Mesothelial cell of epicardium (in vitro differentiated cells): ENCODE results near the gene PRAC2. TPM values are rescaled to one million over a fixed set of nuclear protein-coding genes. Genes with fewer than 3 reads are reported as not detected.
A peak's percentile ranks its signal among the peaks of the same experiment; 100 is the strongest.

ENCODE experiments used
- DNase-seq, 2 experiments: peaks; one replicate each; pipeline ENCODE4 v3.0.0; 2021; ENCODE audit warnings: low spot score in 2 of 2; ENCODE audit not compliant: unreplicated experiment in 2 of 2
- H3K27ac Mint-ChIP-seq: 2 replicates; pipeline ENCODE4 v1.8.0; 2021; ENCODE audit warnings: mixed read lengths
- H3K27me3 Mint-ChIP-seq: 2 replicates; pipeline ENCODE4 v1.8.0; 2021; ENCODE audit warnings: low read depth, mixed read lengths
- H3K36me3 Mint-ChIP-seq: 2 replicates; pipeline ENCODE4 v1.8.0; 2021; ENCODE audit warnings: mixed read lengths
- H3K4me1 Mint-ChIP-seq: 2 replicates; pipeline ENCODE4 v1.8.0; 2021; ENCODE audit warnings: mixed read lengths
- H3K4me3 Mint-ChIP-seq: 2 replicates; pipeline ENCODE4 v1.8.0; 2021; ENCODE audit warnings: mild to moderate bottlenecking, moderate library complexity, mixed read lengths
- H3K9me3 Mint-ChIP-seq: 2 replicates; pipeline ENCODE4 v1.8.0; 2021; ENCODE audit warnings: mixed read lengths
- CTCF ChIP-seq: fragments of 200-600 bp; sonication (generic); IDR thresholded peaks from one replicate; pipeline ENCODE4 v1.5.0; 2021; ENCODE audit warnings: antibody characterized with exemption; ENCODE audit not compliant: unreplicated experiment
- total RNA-seq: library from RNA; stranded (reverse); gene quantifications from 3 replicates; pipeline ENCODE4 v1.2.1, GENCODE V29; 2021

The PRAC2 gene
- total RNA-seq, 1 donor from 2014 or later, result 8.5 TPM

- no peaks in the 10 kb centered on the region for H3K36me3 Mint-ChIP-seq
- peaks cover 99% of the 10 kb centered on the region for H3K27me3 Mint-ChIP-seq
- H3K4me3 Mint-ChIP-seq, result peak overlapping the region; percentile 79
- H3K27ac Mint-ChIP-seq, result peak overlapping the region; percentile 13
- TF ChIP-seq CTCF, result no peak
- no peak for DNase-seq
- no peaks in the 10 kb centered on the region for H3K9me3 Mint-ChIP-seq
- peaks cover 53% of the 10 kb centered on the region for H3K4me1 Mint-ChIP-seq
These were observed 3.9 kb downstream of the PRAC2 start for GRCh38 chr17:48726916-48727286.

GRCh38 chr17:48727415-48728175 is 4.6 kb downstream of the PRAC2 start:
- Mint-ChIP-seq H3K27me3 (peaks cover 99% of the 10 kb centered on the region), H3K9me3 (no peaks in the 10 kb centered on the region), H3K27ac (peak overlapping the region; percentile 100), H3K36me3 (no peaks in the 10 kb centered on the region), H3K4me1 (peaks cover 55% of the 10 kb centered on the region), H3K4me3 (peak overlapping the region; percentile 79)
- DNase-seq, result no peak
- no peak for TF ChIP-seq CTCF

GRCh38 chr17:48728232-48729231 is 5.5 kb downstream of the PRAC2 start, which contains the start of gene HOXB13:
Gene HOXB13 (minus strand): TSS chr17:48728750. CDS start chr17:48728593, 157 bp downstream.
- peak; percentile 77 to 84 for DNase-seq
- H3K9me3 Mint-ChIP-seq, result no peaks in the 10 kb centered on the region

GRCh38 chr17:48729335-48730239 is 6.6 kb downstream of the PRAC2 start:
- no peaks in the 10 kb centered on the region for H3K36me3 Mint-ChIP-seq
- peak overlapping the region; percentile 79 for H3K4me3 Mint-ChIP-seq
- H3K4me1 Mint-ChIP-seq, result peaks cover 59% of the 10 kb centered on the region
- peaks cover 99% of the 10 kb centered on the region for H3K27me3 Mint-ChIP-seq
- H3K27ac Mint-ChIP-seq, result peak overlapping the region; percentile 100
- peak in 1 of 2 experiments; percentile 52 for DNase-seq
- no peak for TF ChIP-seq CTCF
- H3K9me3 Mint-ChIP-seq, result no peaks in the 10 kb centered on the region

More at GRCh38 chr17:48728232-48729231, 5.5 kb downstream of the PRAC2 start, which contains the start of gene HOXB13:
- Mint-ChIP-seq H3K4me3 (peak within 1 kb of the TSS; percentile 79), H3K4me1 (peaks cover 59% of the 10 kb centered on the region), H3K27ac (peak within 1 kb of the TSS; percentile 100), H3K27me3 (peaks cover 99% of the 10 kb centered on the region), H3K36me3 (no peaks in the 10 kb centered on the region)
- no peak for TF ChIP-seq CTCF

GRCh38 chr17:48730240-48730550 is 7.2 kb downstream of the PRAC2 start:
- Mint-ChIP-seq H3K36me3 (no peaks in the 10 kb centered on the region), H3K27me3 (peaks cover 99% of the 10 kb centered on the region), H3K9me3 (no peaks in the 10 kb centered on the region), H3K27ac (peak overlapping the region; percentile 100), H3K4me3 (no peak overlapping the region), H3K4me1 (peaks cover 54% of the 10 kb centered on the region)
- no peak for TF ChIP-seq CTCF
- DNase-seq, result no peak
